Endothelial cell of umbilical vein (primary cell): ENCODE data around the gene ATP13A4.

Source experiments
- EZH2 ChIP-seq: IDR thresholded peaks from 2 replicates; pipeline ENCODE4 v1.6.1; 2012; ENCODE audit warnings: borderline replicate concordance, low read depth, mild to moderate bottlenecking, moderate library complexity, low read length, inconsistent platforms; ENCODE audit not compliant: severe bottlenecking
- MAX ChIP-seq: IDR thresholded peaks from 2 replicates; pipeline ENCODE4 v1.6.1; 2011; ENCODE audit not compliant: insufficient read depth, insufficient read length
- POLR2A ChIP-seq: IDR thresholded peaks from 2 replicates; pipeline ENCODE4 v1.6.1; 2012; ENCODE audit warnings: low read depth, mild to moderate bottlenecking, control low read depth, low read length
- TF ChIP-seq, protein P1 (sequence below), 2 donors: IDR thresholded peaks; 1 replicate in 1 of 2; 2 replicates in 1 of 2; pipeline ENCODE4 v1.5.1; 2011; ENCODE audit warnings: low read length in 2 of 2, mild to moderate bottlenecking in 2 of 2, moderate library complexity in 2 of 2, control low read depth in 1 of 2, inconsistent platforms in 1 of 2, low read depth in 1 of 2; ENCODE audit not compliant: insufficient read depth in 1 of 2; ENCODE audit errors: extremely low read depth in 1 of 2

DNA sequence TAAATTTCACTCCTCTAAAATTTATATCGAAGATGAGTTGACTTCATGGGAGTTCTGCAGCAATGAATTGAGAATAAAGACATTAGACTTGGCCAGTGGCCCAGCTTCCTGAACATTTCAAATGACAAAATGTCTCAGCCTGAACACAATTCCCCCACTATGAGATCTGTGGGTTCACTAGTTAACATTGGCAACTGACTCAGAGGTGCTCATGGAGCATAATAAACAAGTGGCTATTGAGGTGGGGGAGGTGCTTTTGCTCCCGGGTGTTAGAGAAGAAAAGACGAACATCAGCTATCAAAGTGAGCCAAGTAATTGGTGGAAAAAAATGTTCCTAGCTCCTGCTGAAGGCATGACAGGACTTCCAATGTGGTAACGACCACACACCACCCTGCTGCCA is 6.3 kb downstream of the ATP13A4 start:
- TF ChIP-seq POLR2A (no peak), EZH2 (no peak), MAX (no peak)
- TF ChIP-seq, protein P1, sequence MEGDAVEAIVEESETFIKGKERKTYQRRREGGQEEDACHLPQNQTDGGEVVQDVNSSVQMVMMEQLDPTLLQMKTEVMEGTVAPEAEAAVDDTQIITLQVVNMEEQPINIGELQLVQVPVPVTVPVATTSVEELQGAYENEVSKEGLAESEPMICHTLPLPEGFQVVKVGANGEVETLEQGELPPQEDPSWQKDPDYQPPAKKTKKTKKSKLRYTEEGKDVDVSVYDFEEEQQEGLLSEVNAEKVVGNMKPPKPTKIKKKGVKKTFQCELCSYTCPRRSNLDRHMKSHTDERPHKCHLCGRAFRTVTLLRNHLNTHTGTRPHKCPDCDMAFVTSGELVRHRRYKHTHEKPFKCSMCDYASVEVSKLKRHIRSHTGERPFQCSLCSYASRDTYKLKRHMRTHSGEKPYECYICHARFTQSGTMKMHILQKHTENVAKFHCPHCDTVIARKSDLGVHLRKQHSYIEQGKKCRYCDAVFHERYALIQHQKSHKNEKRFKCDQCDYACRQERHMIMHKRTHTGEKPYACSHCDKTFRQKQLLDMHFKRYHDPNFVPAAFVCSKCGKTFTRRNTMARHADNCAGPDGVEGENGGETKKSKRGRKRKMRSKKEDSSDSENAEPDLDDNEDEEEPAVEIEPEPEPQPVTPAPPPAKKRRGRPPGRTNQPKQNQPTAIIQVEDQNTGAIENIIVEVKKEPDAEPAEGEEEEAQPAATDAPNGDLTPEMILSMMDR (IDR thresholded peaks at IDR 0.05; ENCODE audit: extremely low read depth in 1 of 2, insufficient read depth in 1 of 2, low read depth in 1 of 2, low read length in 2 of 2): no peak
